GM12878 (cell line): ENCODE results near the gene GTF2F2. TPM values are rescaled to one million over a fixed set of nuclear protein-coding genes. Genes with fewer than 3 reads are reported as not detected.

Source experiments
- ATAC-seq: fragments of 200-7000 bp; cut with Tn5 transposase; 3 replicates; pipeline ENCODE4 v1.9.1; 2020; ENCODE audit warnings: mild to moderate bottlenecking, moderate library complexity
- BruUV-seq: library from RNA; stranded (reverse); fragments of 400-500 nt; replicated peaks from 2 replicates; lab custom pipeline; 2021; lab: Mats Ljungman, UMichigan
- CTCF ChIA-PET: fragments of 300-600 bp; sonication (Branson Sonifier 250); formaldehyde crosslinking; extraction: SDS; loops from one replicate; lab custom pipeline; 2021; ENCODE audit warnings: inconsistent platforms; lab: Yijun Ruan, JAX
- POLR2A ChIA-PET: fragments of 350-600 bp; formaldehyde crosslinking; extraction: SDS; loops from one replicate; lab custom pipeline; 2021; ENCODE audit warnings: inconsistent platforms; lab: Charles Lee
- RAD21 ChIA-PET: fragments of 300-600 bp; sonication (Branson Sonifier 250); formaldehyde crosslinking; loops from one replicate; lab custom pipeline; 2023; ENCODE audit warnings: antibody characterized with exemption; ENCODE audit not compliant: unreplicated experiment; lab: Charles Lee
- SMC1A ChIA-PET: fragments of 300-600 bp; sonication (Branson Sonifier 250); formaldehyde crosslinking; loops from one replicate; lab custom pipeline; 2023; ENCODE audit not compliant: unreplicated experiment, uncharacterized antibody; lab: Charles Lee
- DNase-seq: peaks from one replicate; pipeline ENCODE4 v3.0.0-alpha.2; 2011; ENCODE audit warnings: low read depth, low spot score
- FAIRE-seq: peaks from 3 replicates; lab custom pipeline; 2011; peaks lifted over from hg19 to GRCh38; lab: Jason Lieb, UNC
- H2AFZ ChIP-seq: 2 replicates; pipeline ENCODE4 v1.6.0; 2011; ENCODE audit warnings: low read depth, low read length, control low read depth; ENCODE audit not compliant: control insufficient read depth
- H3K27ac ChIP-seq: 2 replicates; pipeline ENCODE4 v1.5.1; 2011; ENCODE audit warnings: control low read depth; ENCODE audit not compliant: control insufficient read depth, insufficient read depth
- H3K27me3 ChIP-seq, 2 experiments: replicated peaks in 1 of 2; 2 replicates each; pipeline versions ENCODE4 v1.6.0 to v1.6.1; 2011; ENCODE audit warnings: low read length in 1 of 2; ENCODE audit not compliant: control insufficient read depth in 2 of 2, insufficient read depth in 2 of 2
- H3K36me3 ChIP-seq, 2 experiments: 2 replicates each; pipeline ENCODE4 v1.5.1; 2011; ENCODE audit warnings: low read length in 1 of 2; ENCODE audit not compliant: control insufficient read depth in 2 of 2, insufficient read depth in 2 of 2
- H3K4me1 ChIP-seq: 2 replicates; pipeline ENCODE4 v1.6.1; 2011; ENCODE audit warnings: mild to moderate bottlenecking, low read length, moderate library complexity, mixed read lengths; ENCODE audit not compliant: control insufficient read depth, insufficient read depth
- H3K4me2 ChIP-seq: 2 replicates; pipeline ENCODE4 v1.6.0; 2011; ENCODE audit warnings: control low read depth; ENCODE audit not compliant: control insufficient read depth, insufficient read depth
- H3K4me3 ChIP-seq: fragments of 200-600 bp; sonication (generic); 2 replicates; pipeline ENCODE4 v1.5.1; 2016
- H3K79me2 ChIP-seq: 2 replicates; pipeline ENCODE4 v1.6.0; 2011; ENCODE audit warnings: low read length; ENCODE audit not compliant: control insufficient read depth, insufficient read depth
- H3K9ac ChIP-seq: 2 replicates; pipeline ENCODE4 v1.8.0; 2011; ENCODE audit warnings: low read length, control low read depth, mixed read lengths; ENCODE audit not compliant: control insufficient read depth, insufficient read depth
- H3K9me3 ChIP-seq: replicated peaks from 3 replicates; pipeline ENCODE4 v1.5.1; 2011; ENCODE audit warnings: mild to moderate bottlenecking, low read length; ENCODE audit not compliant: control insufficient read depth, insufficient read depth
- H4K20me1 ChIP-seq: 2 replicates; pipeline ENCODE4 v1.6.0; 2011; ENCODE audit not compliant: control insufficient read depth, insufficient read depth
- CBX5 ChIP-seq: sonication (generic); IDR thresholded peaks from 2 replicates; pipeline ENCODE4 v1.6.1; 2016; ENCODE audit warnings: low read depth, moderate library complexity, mild to moderate bottlenecking, inconsistent platforms
- CHD1 ChIP-seq: IDR thresholded peaks from 2 replicates; pipeline ENCODE4 v1.6.1; 2012; ENCODE audit warnings: low read depth, low read length, improper control_type of control experiment
- KDM1A ChIP-seq: fragments of 200-600 bp; sonication (generic); IDR thresholded peaks from 2 replicates; pipeline ENCODE4 v1.6.1; 2016; ENCODE audit warnings: borderline replicate concordance
- NFXL1 ChIP-seq: fragments of 450-650 bp; IDR thresholded peaks from 2 replicates; pipeline ENCODE4 v1.6.1; 2017; ENCODE audit warnings: antibody characterized with exemption, mild to moderate bottlenecking, borderline replicate concordance
- PAX5 ChIP-seq: IDR thresholded peaks from 2 replicates; pipeline ENCODE4 v1.6.1; 2011; ENCODE audit warnings: low read depth, low read length, borderline replicate concordance
- RBBP5 ChIP-seq: fragments of 200-600 bp; sonication (generic); conservative IDR thresholded peaks from 2 replicates; pipeline ENCODE4 v1.6.1; 2016
- SPI1 ChIP-seq: IDR thresholded peaks from 2 replicates; pipeline ENCODE4 v1.6.1; 2011; ENCODE audit warnings: low read depth, mild to moderate bottlenecking, low read length, moderate library complexity, borderline replicate concordance; ENCODE audit not compliant: insufficient read depth
- STAT1 ChIP-seq: fragments of 450-650 bp; conservative IDR thresholded peaks from 2 replicates; pipeline ENCODE4 v1.6.1; 2014; ENCODE audit warnings: antibody characterized with exemption, mild to moderate bottlenecking
- STAT3 ChIP-seq: IDR thresholded peaks from 2 replicates; pipeline ENCODE4 v1.6.1; 2011; ENCODE audit warnings: low read depth, low read length, improper control_type of control experiment
- ZNF384 ChIP-seq: IDR thresholded peaks from 2 replicates; pipeline ENCODE4 v1.6.1; 2012; ENCODE audit warnings: low read depth, mild to moderate bottlenecking, low read length, improper control_type of control experiment, borderline replicate concordance
- WGBS: methylation state at CpG from one replicate; pipeline ENCODE4 v1.1.6; 2016; ENCODE audit warnings: low lambda C conversion rate; ENCODE audit not compliant: insufficient replicate concordance, insufficient coverage; ENCODE audit errors: missing lambda C conversion rate; 5-methylcytosine and 5-hydroxymethylcytosine counted together
- in situ Hi-C: fragments of 300-500 bp; cut with MboI; formaldehyde crosslinking; loops from 9 replicates; pipeline ENCODE4 v1.14.3; 2018; ENCODE audit warnings: mixed read lengths
- intact Hi-C: fragments of 100-400 bp; cut with micrococcal nuclease; formaldehyde crosslinking; loops from one replicate; pipeline ENCODE4 v1.14.2; 2022; ENCODE audit not compliant: unreplicated experiment
- polyA plus RNA-seq, 11 experiments: library from polyadenylated mRNA; depleted of rRNA in 4 of 11; unstranded in 6 of 11; stranded (reverse) in 5 of 11; fragments of >200 nt; fragmentation: Nextera tagmentation in 4 of 11; fragmentation: Illumina TruSeq in 1 of 11; extraction: Ambion mirVana in 4 of 11; extraction: Trizol in 1 of 11; gene quantifications; 1 replicate in 1 of 11; 2 replicates in 10 of 11; pipeline versions ENCODE4 v1.2.1 to v1.2.3, GENCODE V29; 2011 to 2016; ENCODE audit warnings: inconsistent platforms in 2 of 11, missing spikeins in 2 of 11, low read depth in 1 of 11
- total RNA-seq, 4 experiments: library from RNA; depleted of rRNA in 3 of 4; stranded (reverse); fragments of >200 nt in 3 of 4; fragmentation: Illumina TruSeq in 1 of 4; extraction: Trizol in 1 of 4; gene quantifications; 2 replicates each; pipeline versions ENCODE4 v1.2.1 to v1.2.3, GENCODE V29; 2013 to 2021
- TF ChIP-seq, protein P1 (sequence below): fragments of 450-650 bp; formaldehyde crosslinking; IDR thresholded peaks from 2 replicates; pipeline ENCODE4 v1.5.0; 2022; ENCODE audit warnings: mild to moderate bottlenecking, missing genetic modification characterization

GTF2F2 gene
- total and polyA plus RNA-seq, 10 of the 15 experiments (the other 5 are each of a cell fraction or from before 2014, with no cell fraction given), result 14.5 to 30.8 (median 22.6) TPM

DNA sequence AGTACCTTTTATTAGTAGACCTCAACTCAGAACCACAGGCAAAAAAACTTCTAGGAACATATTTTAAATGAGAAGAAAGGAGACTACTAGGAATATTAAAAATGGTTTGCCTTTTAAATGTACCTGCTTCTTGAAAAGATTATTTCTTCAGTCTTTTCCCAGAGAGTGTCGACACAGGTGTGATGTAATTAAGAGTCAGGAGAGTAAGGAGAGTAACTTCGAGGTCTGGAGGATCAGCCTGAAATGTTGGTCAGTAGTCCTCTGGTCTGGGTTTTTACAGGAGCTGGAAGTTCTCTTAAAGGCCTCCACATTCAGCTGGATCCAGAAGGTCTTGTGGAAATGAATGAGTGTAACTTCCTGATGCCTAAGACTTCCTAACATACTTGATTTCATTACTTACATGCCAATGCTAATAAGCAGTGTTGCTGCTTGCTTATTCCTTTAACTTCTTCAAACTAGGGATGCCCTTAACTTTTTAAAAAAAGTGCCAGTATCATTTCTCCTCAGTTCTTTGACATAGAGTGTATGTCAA, 80.5 kb downstream of the GTF2F2 start, which contains the start of gene KCTD4 (continued):
- TF ChIP-seq, protein P1, sequence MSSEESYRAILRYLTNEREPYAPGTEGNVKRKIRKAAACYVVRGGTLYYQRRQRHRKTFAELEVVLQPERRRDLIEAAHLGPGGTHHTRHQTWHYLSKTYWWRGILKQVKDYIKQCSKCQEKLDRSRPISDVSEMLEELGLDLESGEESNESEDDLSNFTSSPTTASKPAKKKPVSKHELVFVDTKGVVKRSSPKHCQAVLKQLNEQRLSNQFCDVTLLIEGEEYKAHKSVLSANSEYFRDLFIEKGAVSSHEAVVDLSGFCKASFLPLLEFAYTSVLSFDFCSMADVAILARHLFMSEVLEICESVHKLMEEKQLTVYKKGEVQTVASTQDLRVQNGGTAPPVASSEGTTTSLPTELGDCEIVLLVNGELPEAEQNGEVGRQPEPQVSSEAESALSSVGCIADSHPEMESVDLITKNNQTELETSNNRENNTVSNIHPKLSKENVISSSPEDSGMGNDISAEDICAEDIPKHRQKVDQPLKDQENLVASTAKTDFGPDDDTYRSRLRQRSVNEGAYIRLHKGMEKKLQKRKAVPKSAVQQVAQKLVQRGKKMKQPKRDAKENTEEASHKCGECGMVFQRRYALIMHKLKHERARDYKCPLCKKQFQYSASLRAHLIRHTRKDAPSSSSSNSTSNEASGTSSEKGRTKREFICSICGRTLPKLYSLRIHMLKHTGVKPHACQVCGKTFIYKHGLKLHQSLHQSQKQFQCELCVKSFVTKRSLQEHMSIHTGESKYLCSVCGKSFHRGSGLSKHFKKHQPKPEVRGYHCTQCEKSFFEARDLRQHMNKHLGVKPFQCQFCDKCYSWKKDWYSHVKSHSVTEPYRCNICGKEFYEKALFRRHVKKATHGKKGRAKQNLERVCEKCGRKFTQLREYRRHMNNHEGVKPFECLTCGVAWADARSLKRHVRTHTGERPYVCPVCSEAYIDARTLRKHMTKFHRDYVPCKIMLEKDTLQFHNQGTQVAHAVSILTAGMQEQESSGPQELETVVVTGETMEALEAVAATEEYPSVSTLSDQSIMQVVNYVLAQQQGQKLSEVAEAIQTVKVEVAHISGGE (CRISPR knock-in tag), result no peak
- TF ChIP-seq PAX5, result no peak
- no peak for TF ChIP-seq RBBP5
- TF ChIP-seq STAT1, result no peak
- TF ChIP-seq CHD1, result no peak
- no peak for TF ChIP-seq NFXL1
- no peak for TF ChIP-seq ZNF384
- TF ChIP-seq CBX5, result no peak
- TF ChIP-seq, all 136 proteins: peak for 0

DNA sequence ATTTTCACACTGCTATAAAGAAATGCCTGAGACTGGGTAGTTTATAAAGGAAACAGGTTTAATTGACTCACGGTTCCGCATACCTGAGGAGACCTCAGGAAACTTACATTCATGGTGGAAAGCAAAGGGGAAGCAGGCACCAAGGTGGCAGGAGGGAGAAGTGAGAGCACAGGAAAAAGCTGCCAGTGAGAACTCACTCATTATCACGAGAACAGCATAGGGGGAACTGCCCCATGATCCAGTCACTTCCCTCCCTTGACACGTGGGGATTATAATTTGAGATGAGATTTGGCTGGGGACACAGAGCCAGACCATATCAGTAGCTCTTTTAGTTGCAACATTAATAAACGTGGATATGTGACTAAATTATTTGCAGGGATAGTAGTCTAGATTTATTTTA, 84.8 kb downstream of the GTF2F2 start:
- ATAC-seq (peak; percentile 42; the same call in 2 of the 3 replicates), DNase-seq (no peak), FAIRE-seq (no peak)
- ChIA-PET CTCF (interaction anchor here (1.0 to 1.7 kb wide), 2 partner anchors 76 to 158 kb away, joined by 3 to 4 read pairs; no protein-coding TSS in a partner anchor), RAD21 (interaction anchor here (1.2 kb wide), 1 partner anchor 12 kb away, joined by 3 read pairs; no protein-coding TSS in a partner anchor), POLR2A (interaction anchor here (1.1 to 1.3 kb wide), 3 partner anchors 11 to 27 kb away, joined by 3 to 5 read pairs (median 3); no protein-coding TSS in a partner anchor), SMC1A (interaction anchor here (0.9 to 4.1 kb wide), 5 partner anchors 12 to 37 kb away, joined by 3 to 22 read pairs (median 4); no protein-coding TSS in a partner anchor)
- peaks cover 2 to 6% of the 10 kb centered on the region in 2 experiments; a peak in 2 of 4 replicates for H3K36me3 ChIP-seq
- H3K4me3 ChIP-seq, result no peak overlapping the region
- no peaks in the 10 kb centered on the region for H4K20me1 ChIP-seq
- H3K4me2 ChIP-seq, result no peak overlapping the region
- no peaks in the 10 kb centered on the region; the same call in 1 of the 2 replicates for H3K79me2 ChIP-seq
- H2AFZ ChIP-seq, result no peak overlapping the region
- peaks cover 3% of the 10 kb centered on the region; the same call in 1 of the 2 replicates for H3K4me1 ChIP-seq
- in situ Hi-C loops (no loop called here), intact Hi-C loops (no loop called here)
- no peaks in the 10 kb centered on the region; the same call in 2 of the 3 replicates for H3K9me3 ChIP-seq
- no TSS peak for BruUV-seq
- no peak overlapping the region for H3K9ac ChIP-seq
- H3K27ac ChIP-seq, result no peak overlapping the region; the same call in 1 of the 2 replicates
- TF ChIP-seq STAT3 (no peak), SPI1 (peak; percentile 34; the same call in 1 of the 2 replicates), KDM1A (no peak)
- 65% methylated on average over 5 of the region's 5 CpGs for WGBS
- no peaks in the 10 kb centered on the region for H3K27me3 ChIP-seq
